Endothelial cell of umbilical vein (primary cell): ENCODE data around the gene WDR36. TPM values are rescaled to one million over a fixed set of nuclear protein-coding genes. Genes with fewer than 3 reads are reported as not detected.

Experiments
- BruUV-seq: library from RNA; stranded (reverse); fragments of 400-500 nt; replicated peaks from 2 replicates; lab custom pipeline; 2021; lab: Mats Ljungman, UMichigan
- CTCF ChIA-PET: fragments of 300-600, 350-600 bp; sonication (Branson Sonifier 250); formaldehyde crosslinking; loops from one replicate; lab custom pipeline; 2021; ENCODE audit warnings: antibody characterized with exemption, inconsistent platforms; lab: Charles Lee
- POLR2A ChIA-PET: fragments of 300-600, 350-600 bp; sonication (Branson Sonifier 250); formaldehyde crosslinking; loops from one replicate; lab custom pipeline; 2021; ENCODE audit warnings: antibody characterized with exemption, inconsistent platforms; lab: Charles Lee
- DNase-seq: peaks from one replicate; pipeline ENCODE4 v3.0.0-alpha.2; 2011; ENCODE audit warnings: low read depth, low spot score
- FAIRE-seq: peaks from 2 replicates; lab custom pipeline; 2011; peaks lifted over from hg19 to GRCh38; lab: Jason Lieb, UNC
- H2AFZ ChIP-seq: 2 replicates; pipeline ENCODE4 v1.6.0; 2012; ENCODE audit warnings: low read depth, low read length, control low read depth, inconsistent platforms
- H3K27ac ChIP-seq: 2 replicates; pipeline ENCODE4 v1.5.1; 2011; ENCODE audit warnings: low read depth, mild to moderate bottlenecking, control low read depth, low read length, moderate library complexity; ENCODE audit not compliant: insufficient read depth
- H3K27me3 ChIP-seq, 2 experiments: 2 replicates each; pipeline versions ENCODE4 v1.6.0 to v1.6.1; 2011; ENCODE audit warnings: low read length in 2 of 2, mixed read lengths in 1 of 2; ENCODE audit not compliant: control insufficient read depth in 2 of 2, insufficient read depth in 2 of 2
- H3K36me3 ChIP-seq, 2 experiments: 2 replicates in 1 of 2; 3 replicates in 1 of 2; pipeline ENCODE4 v1.5.1; 2011; ENCODE audit warnings: low read length in 2 of 2, mild to moderate bottlenecking in 1 of 2, moderate library complexity in 1 of 2; ENCODE audit not compliant: control insufficient read depth in 2 of 2, insufficient read depth in 2 of 2; ENCODE audit errors: extremely low read depth in 1 of 2
- H3K4me1 ChIP-seq: 3 replicates; pipeline ENCODE4 v1.5.1; 2011; ENCODE audit warnings: mild to moderate bottlenecking, low read length; ENCODE audit not compliant: control insufficient read depth, insufficient read depth; ENCODE audit errors: extremely low read depth
- H3K4me2 ChIP-seq: 2 replicates; pipeline ENCODE4 v1.6.1; 2011; ENCODE audit warnings: low read length, control low read depth, mixed read lengths; ENCODE audit not compliant: insufficient read depth
- H3K4me3 ChIP-seq, 3 experiments: fragments of 200-600 bp in 1 of 3; sonication (generic), shearing (Covaris generic) in 1 of 3; replicated peaks in 1 of 3; 2 replicates each; pipeline ENCODE4 v1.5.1; 2011 to 2016; ENCODE audit warnings: control low read depth in 3 of 3, low read length in 3 of 3, mild to moderate bottlenecking in 2 of 3, inconsistent platforms in 1 of 3, low read depth in 1 of 3, moderate library complexity in 1 of 3; ENCODE audit not compliant: insufficient read depth in 1 of 3
- H3K79me2 ChIP-seq: 2 replicates; pipeline ENCODE4 v1.6.0; 2012; ENCODE audit warnings: low read length, inconsistent platforms; ENCODE audit not compliant: control insufficient read depth, insufficient read depth
- H3K9ac ChIP-seq: replicated peaks from 2 replicates; pipeline ENCODE3; 2011; ENCODE audit warnings: low read length, control low read depth; ENCODE audit not compliant: insufficient read depth; ENCODE audit errors: extremely low read depth
- H3K9me1 ChIP-seq: replicated peaks from 3 replicates; pipeline ENCODE4 v1.6.0; 2011; ENCODE audit warnings: mild to moderate bottlenecking, low read length; ENCODE audit not compliant: control insufficient read depth, insufficient read depth; ENCODE audit errors: extremely low read depth
- H3K9me3 ChIP-seq: replicated peaks from 2 replicates; pipeline ENCODE4 v1.5.1; 2012; ENCODE audit warnings: low read length, inconsistent platforms; ENCODE audit not compliant: control insufficient read depth, insufficient read depth
- H4K20me1 ChIP-seq: replicated peaks from 2 replicates; pipeline ENCODE3; 2011; ENCODE audit warnings: mild to moderate bottlenecking, low read length; ENCODE audit not compliant: control insufficient read depth, insufficient read depth; ENCODE audit errors: extremely low read depth
- CTCF ChIP-seq, 2 donors: IDR thresholded peaks; 1 replicate in 1 of 2; 2 replicates in 1 of 2; pipeline ENCODE4 v1.5.1; 2011; ENCODE audit warnings: low read length in 2 of 2, mild to moderate bottlenecking in 2 of 2, moderate library complexity in 2 of 2, control low read depth in 1 of 2, inconsistent platforms in 1 of 2, low read depth in 1 of 2; ENCODE audit not compliant: insufficient read depth in 1 of 2; ENCODE audit errors: extremely low read depth in 1 of 2
- EZH2 ChIP-seq: IDR thresholded peaks from 2 replicates; pipeline ENCODE4 v1.6.1; 2012; ENCODE audit warnings: borderline replicate concordance, low read depth, mild to moderate bottlenecking, moderate library complexity, low read length, inconsistent platforms; ENCODE audit not compliant: severe bottlenecking
- FOS ChIP-seq: IDR thresholded peaks from 2 replicates; pipeline ENCODE4 v1.6.1; 2011; ENCODE audit warnings: mild to moderate bottlenecking, low read length, moderate library complexity, borderline replicate concordance; ENCODE audit not compliant: insufficient read depth
- GATA2 ChIP-seq: IDR thresholded peaks from 2 replicates; pipeline ENCODE4 v1.7.0; 2011; ENCODE audit warnings: low read depth, mild to moderate bottlenecking, moderate library complexity, mixed read lengths, low read length; ENCODE audit not compliant: insufficient read length, insufficient read depth
- JUN ChIP-seq: IDR thresholded peaks from 2 replicates; pipeline ENCODE4 v1.6.1; 2011; ENCODE audit warnings: borderline replicate concordance, low read depth; ENCODE audit not compliant: insufficient read length, insufficient read depth
- MAX ChIP-seq: IDR thresholded peaks from 2 replicates; pipeline ENCODE4 v1.6.1; 2011; ENCODE audit not compliant: insufficient read depth, insufficient read length
- MYC ChIP-seq: IDR thresholded peaks from one replicate; pipeline ENCODE4 v1.6.1; 2011; ENCODE audit warnings: mild to moderate bottlenecking, low read depth, low read length
- POLR2A ChIP-seq: IDR thresholded peaks from 2 replicates; pipeline ENCODE4 v1.6.1; 2012; ENCODE audit warnings: low read depth, mild to moderate bottlenecking, control low read depth, low read length
- POLR2AphosphoS5 ChIP-seq: IDR thresholded peaks from 2 replicates; pipeline ENCODE4 v1.6.1; 2012; ENCODE audit warnings: low read depth, mild to moderate bottlenecking, control low read depth, low read length, moderate library complexity; ENCODE audit not compliant: insufficient read depth
- dilution Hi-C: fragments of 300-500 bp; cut with MboI; formaldehyde crosslinking; loops from one replicate; pipeline ENCODE4 v1.15.0; 2019; ENCODE audit warnings: low sequenced_read_pairs; ENCODE audit not compliant: extremely low pct_ligation_motif_present
- intact Hi-C: fragments of 100-400 bp; cut with micrococcal nuclease; formaldehyde crosslinking; loops from one replicate; pipeline ENCODE4 v1.10.0; 2022
- polyA plus RNA-seq, 4 experiments: library from polyadenylated mRNA; depleted of rRNA in 3 of 4; stranded (reverse) in 3 of 4; unstranded in 1 of 4; fragments of >200 nt; gene quantifications; 2 replicates each; pipeline versions ENCODE4 v1.2.1 to v1.2.3, GENCODE V29; 2011 to 2012; ENCODE audit warnings: missing spikeins in 1 of 4
- total RNA-seq: library from RNA; stranded (reverse); gene quantifications from 2 replicates; pipeline ENCODE4 v1.2.3, GENCODE V29; 2021

Gene WDR36
- total and polyA plus RNA-seq, 2 donors (not counting 3 experiments of a cell fraction or from before 2014, with no cell fraction given): 10.6 to 30.2 TPM

GRCh38 chr5:111142932-111143331 is 50.8 kb downstream of the WDR36 start:
- Histone ChIP-seq H3K27me3 (no peaks in the 10 kb centered on the region), H3K9me3 (no peaks in the 10 kb centered on the region), H3K4me1 (peaks cover 8% of the 10 kb centered on the region), H3K9ac (no peak overlapping the region), H3K9me1 (no peaks in the 10 kb centered on the region), H3K4me3 (no peak overlapping the region), H3K4me2 (no peak overlapping the region), H3K36me3 (no peaks in the 10 kb centered on the region), H3K79me2 (no peaks in the 10 kb centered on the region), H3K27ac (no peak overlapping the region), H2AFZ (no peak overlapping the region), H4K20me1 (no peaks in the 10 kb centered on the region)
- CTCF ChIA-PET: interaction anchor here (0.8 to 1.1 kb wide), 2 partner anchors 386 to 1278 kb away, joined by 3 read pairs; no protein-coding TSS in a partner anchor
- DNase-seq (peak; percentile 41), FAIRE-seq (no peak)
- no TSS peak for BruUV-seq
- peak in 1 of 2 donors; percentile 11 for TF ChIP-seq CTCF (IDR thresholded peaks at IDR 0.05; ENCODE audit: extremely low read depth in 1 of 2, insufficient read depth in 1 of 2, low read depth in 1 of 2, low read length in 2 of 2)
- no peak for TF ChIP-seq EZH2
- dilution Hi-C loops: no loop called here
- intact Hi-C loops: loop anchor here (1.0 kb wide), 1 partner anchor 386 kb away; no protein-coding TSS in a partner anchor
- POLR2A ChIA-PET: no interaction called here

- Histone ChIP-seq H3K27me3 (no peaks in the 10 kb centered on the region), H4K20me1 (no peaks in the 10 kb centered on the region), H3K9me3 (no peaks in the 10 kb centered on the region), H3K27ac (no peak overlapping the region), H3K79me2 (no peaks in the 10 kb centered on the region), H3K36me3 (no peaks in the 10 kb centered on the region), H2AFZ (no peak overlapping the region), H3K4me2 (no peak overlapping the region), H3K9ac (no peak overlapping the region), H3K4me3 (no peak overlapping the region), H3K4me1 (peaks cover 8% of the 10 kb centered on the region), H3K9me1 (no peaks in the 10 kb centered on the region)
- ChIA-PET POLR2A (no interaction called here), CTCF (no interaction called here)
- intact Hi-C loops: loop anchor here (1.0 kb wide), 1 partner anchor 387 kb away; no protein-coding TSS in a partner anchor
- dilution Hi-C loops: no loop called here
- FAIRE-seq: no peak
- TF ChIP-seq FOS: no peak
- TF ChIP-seq MYC: no peak
- TF ChIP-seq MAX: no peak
- TF ChIP-seq POLR2A: no peak
- no peak for TF ChIP-seq EZH2
- TF ChIP-seq CTCF (IDR thresholded peaks at IDR 0.05; ENCODE audit: extremely low read depth in 1 of 2, insufficient read depth in 1 of 2, low read depth in 1 of 2, low read length in 2 of 2): no peak
- no peak for TF ChIP-seq GATA2
- no peak for TF ChIP-seq POLR2AphosphoS5
- no peak for TF ChIP-seq JUN
- DNase-seq: no peak
- no TSS peak for BruUV-seq
Observed at GRCh38 chr5:111143910-111144309, 51.8 kb downstream of the WDR36 start.
